GM18907 (cell line): ENCODE data around the gene TMPRSS13.

Source experiments
- ATAC-seq: cut with Tn5 transposase; IDR thresholded peaks from one replicate; pipeline ENCODE4 v1.9.1; 2021; ENCODE audit warnings: mild to moderate bottlenecking, moderate library complexity; ENCODE audit not compliant: unreplicated experiment

Gene TMPRSS13

DNA sequence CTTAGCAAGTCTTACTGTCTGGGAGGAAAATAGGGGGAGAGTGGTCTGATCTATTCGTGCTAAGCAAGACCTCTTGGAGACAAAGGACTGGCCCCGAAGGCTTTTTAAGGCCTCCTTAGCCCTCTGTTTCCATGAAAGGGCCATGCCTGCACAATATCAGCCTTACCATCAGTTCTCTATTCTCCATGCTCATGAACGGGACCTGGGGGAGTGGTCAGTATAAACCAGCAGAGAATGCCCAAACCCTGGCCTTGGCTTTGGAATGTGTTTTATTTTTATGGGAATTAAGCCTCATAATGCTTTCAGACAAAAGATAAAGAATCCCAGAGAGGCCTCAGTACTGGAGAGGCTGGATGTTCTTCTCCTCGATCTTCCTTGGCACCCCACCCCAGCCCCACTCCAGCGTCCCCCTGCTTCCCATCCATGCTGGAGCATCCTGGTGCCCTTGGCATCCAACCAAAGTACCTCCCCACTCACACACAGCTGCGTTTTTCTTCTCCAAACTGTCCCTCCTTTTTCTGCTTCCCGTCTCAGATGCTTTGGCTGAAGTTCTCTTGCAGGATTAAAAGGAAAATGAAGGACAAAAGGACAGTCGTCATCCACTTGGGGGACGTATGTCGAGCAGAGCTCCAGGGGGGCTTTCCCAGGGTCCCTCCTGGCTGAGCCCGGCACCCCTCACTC is 71.3 kb downstream of the TMPRSS13 start:
- no peak for ATAC-seq

DNA sequence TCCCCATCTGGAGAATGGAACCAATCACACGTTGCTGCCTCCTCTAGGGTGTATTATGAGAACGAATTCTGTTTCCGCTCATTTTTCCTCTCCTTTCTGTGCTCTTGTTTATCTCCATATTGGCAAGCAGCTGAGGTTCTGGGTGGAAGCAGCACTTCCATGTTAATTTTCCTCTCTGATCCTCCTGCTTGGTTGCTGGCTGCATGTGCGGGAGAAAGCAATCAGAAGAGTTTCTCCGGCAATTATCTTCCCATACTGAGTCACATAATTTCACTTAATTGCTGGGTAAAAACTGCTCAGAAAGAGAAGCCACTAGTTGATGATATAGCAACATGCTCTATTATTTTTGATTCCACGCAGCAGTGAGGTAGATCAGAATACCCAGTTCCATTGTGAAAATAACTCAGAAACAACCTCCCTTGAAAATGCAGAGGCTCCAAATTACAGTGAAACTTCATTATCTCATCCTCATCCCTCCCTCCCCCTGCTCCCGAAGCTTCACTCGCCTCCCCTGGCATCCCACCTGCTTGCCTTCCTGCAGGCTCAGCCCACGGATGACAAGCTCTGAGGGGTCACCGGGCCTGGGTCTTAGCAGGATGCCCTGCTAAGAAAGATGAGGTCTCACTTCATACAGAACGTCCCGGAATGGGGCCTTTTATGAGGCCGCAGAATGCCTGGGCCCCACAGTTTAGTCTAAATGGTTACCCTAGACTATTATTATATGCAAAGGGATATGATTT is 73.1 kb downstream of the TMPRSS13 start:
- ATAC-seq, result no peak

DNA sequence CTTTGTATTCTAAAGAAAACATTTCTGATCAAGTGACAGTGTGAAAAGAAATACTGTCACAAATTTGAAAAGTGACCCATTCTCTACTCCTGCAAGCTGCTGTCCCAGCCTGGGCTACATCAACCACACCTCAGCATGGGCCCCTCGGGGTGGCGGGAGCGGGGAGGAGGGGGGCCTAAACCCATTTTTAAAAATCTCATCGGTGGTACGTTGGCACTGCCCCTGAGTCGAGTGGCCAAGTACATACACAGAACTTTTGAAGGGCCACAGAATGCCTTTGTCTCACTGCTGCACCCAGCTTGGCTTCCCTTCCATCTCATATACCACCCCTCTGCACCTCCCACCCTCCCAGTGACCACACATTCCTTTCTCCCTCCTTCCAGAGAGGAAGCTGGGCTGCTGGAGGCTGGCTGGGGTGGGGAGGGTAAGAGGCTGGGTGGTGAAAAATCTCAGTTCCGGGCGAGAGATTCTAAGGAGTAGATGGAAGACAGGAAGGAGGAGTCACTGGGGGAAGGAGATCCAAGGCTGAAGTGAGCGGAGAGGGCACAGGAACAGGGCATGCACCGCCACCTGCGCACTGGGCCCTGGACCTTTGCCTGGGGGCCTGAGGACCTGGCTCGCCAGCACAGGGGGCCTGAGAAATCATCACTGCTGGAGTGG is 73.9 kb downstream of the TMPRSS13 start:
- ATAC-seq, result no peak

DNA sequence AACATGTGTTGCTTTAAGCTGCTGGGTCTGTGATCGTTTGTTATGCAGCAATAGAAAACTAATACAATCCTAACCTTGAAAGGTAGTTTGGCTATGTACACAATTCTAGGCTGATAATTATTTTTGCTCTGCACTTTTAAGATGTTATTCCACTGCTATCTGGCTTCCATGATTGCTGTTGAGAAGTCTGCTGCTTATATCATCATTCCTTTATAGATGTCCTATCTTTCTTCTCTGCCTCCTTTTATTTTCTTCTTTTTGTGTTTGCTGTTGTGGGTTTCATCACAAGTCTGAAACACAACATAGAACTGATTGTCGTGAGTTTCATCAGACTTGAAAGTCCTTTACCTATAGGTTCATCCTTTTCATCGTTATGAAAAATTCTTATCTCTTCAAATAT is 76.9 kb downstream of the TMPRSS13 start:
- ATAC-seq, result no peak

DNA sequence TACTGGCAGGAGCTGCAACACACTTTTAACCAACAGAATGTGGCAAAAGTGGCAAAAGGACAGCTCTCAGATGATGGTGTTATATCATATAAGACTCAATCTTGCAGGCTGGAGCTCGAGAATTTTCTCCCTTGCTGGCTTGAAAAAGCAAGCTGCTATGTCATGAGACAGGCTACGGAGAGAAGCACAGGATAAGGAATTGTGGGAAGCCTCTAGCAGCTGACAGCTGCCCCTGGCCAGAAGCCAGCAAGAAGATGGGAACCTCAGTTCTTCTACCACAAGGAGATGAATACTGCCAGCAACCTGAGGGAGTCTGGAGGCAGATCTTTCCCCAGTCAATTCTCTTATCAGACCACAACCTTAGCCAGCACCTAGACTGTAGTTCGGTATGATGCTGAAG is 77.3 kb downstream of the TMPRSS13 start:
- no peak for ATAC-seq

DNA sequence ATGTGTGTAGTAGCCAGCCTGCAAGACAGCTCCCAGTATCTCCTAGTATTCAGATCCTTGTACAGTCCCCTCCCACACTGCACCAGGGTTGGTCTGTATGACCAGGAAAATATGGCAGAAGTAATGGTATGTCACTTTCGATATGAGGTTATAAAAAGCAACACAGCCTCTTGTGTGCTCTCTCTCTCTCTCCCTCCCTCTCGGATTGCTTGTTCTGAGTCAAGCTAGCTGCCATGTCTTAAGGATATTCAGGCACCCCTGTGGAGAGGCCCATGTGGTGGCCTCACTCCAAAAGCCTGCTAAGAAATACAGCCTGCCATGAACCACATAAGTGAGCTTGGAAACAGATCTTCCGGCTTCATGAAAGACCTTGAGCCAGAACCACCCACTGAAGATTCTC is 78.1 kb downstream of the TMPRSS13 start:
- no peak for ATAC-seq
